Measurements from ENCODE around the gene EMSY.

DNA sequence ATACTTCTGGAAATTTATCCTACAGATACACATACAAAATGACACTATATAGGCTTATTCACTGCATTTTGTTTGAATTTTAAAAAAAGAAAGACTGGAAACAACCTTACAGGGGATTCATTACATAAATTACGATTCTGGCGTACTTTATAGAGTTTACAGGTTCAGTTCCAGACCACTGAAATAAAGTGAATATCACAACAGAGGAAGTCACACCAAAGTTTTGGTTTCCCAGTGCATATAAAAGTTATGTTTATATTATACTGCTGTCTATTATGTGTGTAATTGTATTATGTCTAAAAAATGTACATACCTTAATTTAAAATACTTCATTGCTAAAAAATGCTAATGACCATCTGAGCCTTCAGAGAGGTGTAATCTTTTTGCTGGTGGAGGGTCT is 62.0 kb downstream of the EMSY start:
- TF ChIP-seq, protein P1, sequence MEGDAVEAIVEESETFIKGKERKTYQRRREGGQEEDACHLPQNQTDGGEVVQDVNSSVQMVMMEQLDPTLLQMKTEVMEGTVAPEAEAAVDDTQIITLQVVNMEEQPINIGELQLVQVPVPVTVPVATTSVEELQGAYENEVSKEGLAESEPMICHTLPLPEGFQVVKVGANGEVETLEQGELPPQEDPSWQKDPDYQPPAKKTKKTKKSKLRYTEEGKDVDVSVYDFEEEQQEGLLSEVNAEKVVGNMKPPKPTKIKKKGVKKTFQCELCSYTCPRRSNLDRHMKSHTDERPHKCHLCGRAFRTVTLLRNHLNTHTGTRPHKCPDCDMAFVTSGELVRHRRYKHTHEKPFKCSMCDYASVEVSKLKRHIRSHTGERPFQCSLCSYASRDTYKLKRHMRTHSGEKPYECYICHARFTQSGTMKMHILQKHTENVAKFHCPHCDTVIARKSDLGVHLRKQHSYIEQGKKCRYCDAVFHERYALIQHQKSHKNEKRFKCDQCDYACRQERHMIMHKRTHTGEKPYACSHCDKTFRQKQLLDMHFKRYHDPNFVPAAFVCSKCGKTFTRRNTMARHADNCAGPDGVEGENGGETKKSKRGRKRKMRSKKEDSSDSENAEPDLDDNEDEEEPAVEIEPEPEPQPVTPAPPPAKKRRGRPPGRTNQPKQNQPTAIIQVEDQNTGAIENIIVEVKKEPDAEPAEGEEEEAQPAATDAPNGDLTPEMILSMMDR (conservative IDR thresholded peaks at IDR 0.05; ENCODE audit: low read depth, low read length): no peak
- TF ChIP-seq EZH2 (IDR thresholded peaks at IDR 0.05; ENCODE audit: borderline replicate concordance, low read depth, low read length, poor library complexity, severe bottlenecking): no peak
